Measurements from ENCODE around the gene OSBP2.

OSBP2 gene

GRCh38 chr22:30867746-30868662, 173.3 kb downstream of the OSBP2 start:
- H2AFZ ChIP-seq (ENCODE audit: low read depth, low read length): no peak overlapping the region
- H3K36me3 ChIP-seq (replicated peaks; ENCODE audit: low read depth, low read length): no peaks in the 10 kb centered on the region
- no peak overlapping the region for H3K4me2 ChIP-seq (ENCODE audit: low read length)
- no peaks in the 10 kb centered on the region for H4K20me1 ChIP-seq (ENCODE audit: insufficient read depth, low read length)
- no peaks in the 10 kb centered on the region for H3K27me3 ChIP-seq (ENCODE audit: low read depth, low read length)
- H3K9ac ChIP-seq (ENCODE audit: low read length): no peak overlapping the region
- no peak overlapping the region for H3K27ac ChIP-seq (ENCODE audit: low read length)
- no peaks in the 10 kb centered on the region for H3K9me3 ChIP-seq (ENCODE audit: insufficient read depth, low read length)
- no peaks in the 10 kb centered on the region for H3K79me2 ChIP-seq (ENCODE audit: low read length)
- H3K4me1 ChIP-seq (ENCODE audit: low read length): no peaks in the 10 kb centered on the region
- no peak overlapping the region for H3K4me3 ChIP-seq (ENCODE audit: low read length)
- no peak for TF ChIP-seq EZH2phosphoT487 (IDR thresholded peaks at IDR 0.05; ENCODE audit: low read depth)
- no peak for TF ChIP-seq CTCF (IDR thresholded peaks at IDR 0.05; ENCODE audit: low read depth, low read length)

- H3K4me1 ChIP-seq (ENCODE audit: low read length): no peaks in the 10 kb centered on the region
- no peak overlapping the region for H3K4me3 ChIP-seq (ENCODE audit: low read length)
- H3K27ac ChIP-seq (ENCODE audit: low read length): no peak overlapping the region
- no peak overlapping the region for H3K9ac ChIP-seq (ENCODE audit: low read length)
- no peaks in the 10 kb centered on the region for H3K27me3 ChIP-seq (ENCODE audit: low read depth, low read length)
- no peak overlapping the region for H2AFZ ChIP-seq (ENCODE audit: low read depth, low read length)
- H3K9me3 ChIP-seq (ENCODE audit: insufficient read depth, low read length): no peaks in the 10 kb centered on the region
- H3K36me3 ChIP-seq (replicated peaks; ENCODE audit: low read depth, low read length): no peaks in the 10 kb centered on the region
- no peak for TF ChIP-seq CTCF (IDR thresholded peaks at IDR 0.05; ENCODE audit: low read depth, low read length)
- TF ChIP-seq EZH2phosphoT487 (IDR thresholded peaks at IDR 0.05; ENCODE audit: low read depth): no peak
- H4K20me1 ChIP-seq (ENCODE audit: insufficient read depth, low read length): no peaks in the 10 kb centered on the region
- H3K4me2 ChIP-seq (ENCODE audit: low read length): no peak overlapping the region
- H3K79me2 ChIP-seq (ENCODE audit: low read length): no peaks in the 10 kb centered on the region
Measured at GRCh38 chr22:30868663-30869385, 174.2 kb downstream of the OSBP2 start.

- Histone ChIP-seq H3K4me2 (ENCODE audit: low read length) (no peak overlapping the region), H3K9ac (ENCODE audit: low read length) (no peak overlapping the region), H3K36me3 (replicated peaks; ENCODE audit: low read depth, low read length) (no peaks in the 10 kb centered on the region), H3K27ac (ENCODE audit: low read length) (no peak overlapping the region), H4K20me1 (ENCODE audit: insufficient read depth, low read length) (no peaks in the 10 kb centered on the region), H3K4me1 (ENCODE audit: low read length) (no peaks in the 10 kb centered on the region), H3K27me3 (ENCODE audit: low read depth, low read length) (no peaks in the 10 kb centered on the region), H3K4me3 (ENCODE audit: low read length) (no peak overlapping the region), H2AFZ (ENCODE audit: low read depth, low read length) (no peak overlapping the region), H3K9me3 (ENCODE audit: insufficient read depth, low read length) (no peaks in the 10 kb centered on the region), H3K79me2 (ENCODE audit: low read length) (no peaks in the 10 kb centered on the region)
- TF ChIP-seq CTCF (IDR thresholded peaks at IDR 0.05; ENCODE audit: low read depth, low read length) (no peak), EZH2phosphoT487 (IDR thresholded peaks at IDR 0.05; ENCODE audit: low read depth) (no peak)
Measured at GRCh38 chr22:30869667-30870395, 175.2 kb downstream of the OSBP2 start.

Data from OCI-LY3 (cell line).